Loucy (cell line): Measurements from ENCODE around the gene PMFBP1.

Experiments used
- H2AFZ ChIP-seq: fragments of 200-600 bp; sonication (generic); 2 replicates; pipeline ENCODE4 v1.6.0; 2016; ENCODE audit warnings: antibody characterized with exemption, mild to moderate bottlenecking, low read length, moderate library complexity
- H3F3A ChIP-seq: fragments of 200-600 bp; 2 replicates; pipeline ENCODE4 v1.6.0; 2016; ENCODE audit warnings: antibody characterized with exemption, low read depth, mild to moderate bottlenecking
- H3K27me3 ChIP-seq: fragments of 200-600 bp; sonication (generic); 2 replicates; pipeline ENCODE4 v1.6.1; 2014; ENCODE audit warnings: low read length, mild to moderate bottlenecking; ENCODE audit not compliant: insufficient read depth, poor library complexity, severe bottlenecking
- H3K36me3 ChIP-seq: fragments of 200-600 bp; sonication (generic); 2 replicates; pipeline ENCODE4 v1.6.1; 2016; ENCODE audit warnings: low read length; ENCODE audit not compliant: insufficient read depth
- H3K4me1 ChIP-seq: fragments of 200-600 bp; sonication (generic); 2 replicates; pipeline ENCODE4 v1.5.1; 2014; ENCODE audit warnings: low read length, mild to moderate bottlenecking; ENCODE audit not compliant: insufficient read depth, poor library complexity, severe bottlenecking
- H3K4me2 ChIP-seq: fragments of 200-600 bp; sonication (generic); 2 replicates; pipeline ENCODE4 v1.6.0; 2014; ENCODE audit warnings: antibody characterized with exemption, low read length, low read depth, mild to moderate bottlenecking; ENCODE audit not compliant: poor library complexity, severe bottlenecking
- H3K4me3 ChIP-seq: fragments of 200-600 bp; sonication (generic); 2 replicates; pipeline ENCODE4 v1.5.1; 2014; ENCODE audit warnings: low read length, mild to moderate bottlenecking, mixed read lengths; ENCODE audit not compliant: poor library complexity, severe bottlenecking
- H3K79me2 ChIP-seq: fragments of 200-600 bp; sonication (generic); 2 replicates; pipeline ENCODE4 v1.6.1; 2014; ENCODE audit warnings: low read length; ENCODE audit not compliant: insufficient read depth
- H3K9ac ChIP-seq: fragments of 200-600 bp; sonication (generic); 2 replicates; pipeline ENCODE4 v1.6.0; 2014; ENCODE audit warnings: mild to moderate bottlenecking, low read depth, low read length, moderate library complexity; ENCODE audit not compliant: poor library complexity, severe bottlenecking
- H3K9me2 ChIP-seq: fragments of 200-600 bp; sonication (generic); replicated peaks from 2 replicates; pipeline ENCODE4 v1.6.1; 2016; ENCODE audit warnings: low read depth, low read length, mixed read lengths
- H3K9me3 ChIP-seq: fragments of 200-600 bp; sonication (generic); 2 replicates; pipeline ENCODE4 v1.6.1; 2014; ENCODE audit warnings: mild to moderate bottlenecking, antibody characterized with exemption, low read length, low read depth; ENCODE audit not compliant: insufficient read depth
- H4K20me1 ChIP-seq: fragments of 200-600 bp; sonication (generic); 2 replicates; pipeline ENCODE4 v1.6.0; 2014; ENCODE audit warnings: antibody characterized with exemption, low read length, mild to moderate bottlenecking; ENCODE audit not compliant: insufficient read depth, poor library complexity, severe bottlenecking
- CTCF ChIP-seq: fragments of 200-600 bp; sonication (generic); conservative IDR thresholded peaks from 2 replicates; pipeline ENCODE4 v1.5.1; 2014; ENCODE audit warnings: mild to moderate bottlenecking, antibody characterized with exemption, low read length
- EZH2phosphoT487 ChIP-seq: fragments of 200-600 bp; IDR thresholded peaks from 2 replicates; pipeline ENCODE4 v1.6.1; 2018; ENCODE audit warnings: antibody characterized with exemption, mild to moderate bottlenecking, moderate library complexity, borderline replicate concordance

The PMFBP1 gene

GRCh38 chr16:72219282-72219681, 47.3 kb upstream of the PMFBP1 start:
- H3K27me3 ChIP-seq, result no peaks in the 10 kb centered on the region
- TF ChIP-seq EZH2phosphoT487 (no peak), CTCF (no peak)
- H3K4me2 ChIP-seq, result no peak overlapping the region

GRCh38 chr16:72216767-72217166, 44.8 kb upstream of the PMFBP1 start:
- Histone ChIP-seq H3K4me3 (no peak overlapping the region), H3K27me3 (no peaks in the 10 kb centered on the region), H3K9ac (no peak overlapping the region), H3K4me1 (no peaks in the 10 kb centered on the region), H4K20me1 (no peaks in the 10 kb centered on the region), H3K4me2 (no peak overlapping the region), H3K9me2 (no peaks in the 10 kb centered on the region), H3K79me2 (no peaks in the 10 kb centered on the region), H3F3A (no peaks in the 10 kb centered on the region), H2AFZ (no peak overlapping the region), H3K36me3 (no peaks in the 10 kb centered on the region), H3K9me3 (0 out of 2 replicates have a peak, but pooled peaks cover 8% of the 10 kb centered on the region)
- TF ChIP-seq EZH2phosphoT487 (no peak), CTCF (no peak)

More at GRCh38 chr16:72219282-72219681, 47.3 kb upstream of the PMFBP1 start:
- H4K20me1 ChIP-seq, result no peaks in the 10 kb centered on the region
- H3K9me3 ChIP-seq, result 0 out of 2 replicates have a peak, but pooled peaks cover 8% of the 10 kb centered on the region
- H3K4me3 ChIP-seq, result no peak overlapping the region
- no peaks in the 10 kb centered on the region for H3F3A ChIP-seq
- H3K79me2 ChIP-seq, result no peaks in the 10 kb centered on the region
- H3K4me1 ChIP-seq, result no peaks in the 10 kb centered on the region
- no peaks in the 10 kb centered on the region for H3K36me3 ChIP-seq
- no peak overlapping the region for H3K9ac ChIP-seq
- no peak overlapping the region for H2AFZ ChIP-seq
- H3K9me2 ChIP-seq, result no peaks in the 10 kb centered on the region

- H3K79me2 ChIP-seq, result no peaks in the 10 kb centered on the region
- TF ChIP-seq EZH2phosphoT487 (no peak), CTCF (no peak)
- no peak overlapping the region for H2AFZ ChIP-seq
- no peaks in the 10 kb centered on the region for H3K9me2 ChIP-seq
- H3K4me3 ChIP-seq, result no peak overlapping the region
- no peak overlapping the region for H3K9ac ChIP-seq
- no peak overlapping the region for H3K4me2 ChIP-seq
- H3K36me3 ChIP-seq, result no peaks in the 10 kb centered on the region
- no peaks in the 10 kb centered on the region for H3K4me1 ChIP-seq
- no peaks in the 10 kb centered on the region for H4K20me1 ChIP-seq
- H3K9me3 ChIP-seq, result 0 out of 2 replicates have a peak, but pooled peaks cover 8% of the 10 kb centered on the region
- no peaks in the 10 kb centered on the region for H3F3A ChIP-seq
- no peaks in the 10 kb centered on the region for H3K27me3 ChIP-seq
Observed at GRCh38 chr16:72214821-72215220, 42.9 kb upstream of the PMFBP1 start.
